GM21737 (cell line): Measurements from ENCODE around the gene GSTO2.

Experiments
- ATAC-seq: cut with Tn5 transposase; IDR thresholded peaks from one replicate; pipeline ENCODE4 v1.9.1; 2021; ENCODE audit warnings: mild to moderate bottlenecking, moderate library complexity; ENCODE audit not compliant: unreplicated experiment

The GSTO2 gene

DNA sequence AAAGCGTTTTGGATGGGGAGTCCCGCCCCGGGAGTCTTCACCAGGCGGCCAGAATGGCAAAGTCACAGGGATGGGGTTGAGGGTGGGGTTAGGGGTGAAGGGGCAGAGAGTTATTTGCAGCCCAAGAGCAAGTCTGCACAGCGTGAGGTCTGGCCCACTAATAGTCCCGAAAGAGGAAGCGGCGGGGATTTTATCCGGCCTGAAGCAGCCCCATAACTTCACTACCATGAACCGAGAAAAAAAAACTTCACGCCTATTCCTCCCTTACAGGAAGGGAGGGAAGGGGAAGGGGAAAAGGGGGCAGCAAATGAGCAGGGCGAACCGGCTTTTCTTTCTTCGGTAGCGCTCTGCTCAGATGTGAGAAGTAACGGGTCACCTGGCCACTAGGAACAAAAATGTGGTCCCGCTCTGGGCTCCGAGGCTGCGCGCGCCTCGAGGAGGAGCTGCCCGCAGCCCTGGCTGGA lies 68.6 kb downstream of the GSTO2 start:
- peak; percentile 34 for ATAC-seq

GRCh38 chr10:104337985-104338735 lies 69.2 kb downstream of the GSTO2 start, which contains the start of gene ITPRIP:
TSS of gene ITPRIP (minus strand) at chr10:104338465. CDS start at chr10:104316051, 22,414 bp downstream.
- ATAC-seq: peak; percentile 60

- no peak for ATAC-seq
Measured at GRCh38 chr10:104339469-104340110, 70.6 kb downstream of the GSTO2 start.

DNA sequence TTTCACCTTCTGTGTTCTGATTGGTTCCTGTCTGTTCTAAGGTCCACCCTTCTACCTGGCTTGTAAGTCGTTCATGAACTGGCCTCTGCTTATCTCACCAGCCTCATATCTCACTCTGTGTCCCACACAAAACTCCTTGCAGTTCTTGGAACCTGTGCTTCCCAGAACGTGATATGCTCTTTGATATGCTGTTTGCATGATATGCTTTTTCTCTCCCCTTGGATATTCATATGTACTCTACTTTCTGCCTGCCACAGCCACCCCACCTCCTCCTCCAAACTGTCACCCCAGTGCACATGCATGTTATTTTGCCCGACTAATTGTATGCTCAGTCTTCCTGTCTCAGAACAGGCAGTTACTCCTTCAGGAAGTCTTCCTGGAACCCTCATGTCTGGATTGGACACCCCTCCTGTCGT lies 71.1 kb downstream of the GSTO2 start:
- no peak for ATAC-seq

- ATAC-seq: no peak
Measured at GRCh38 chr10:104340641-104341040, 71.7 kb downstream of the GSTO2 start.

GRCh38 chr10:104342941-104343411 lies 74.0 kb downstream of the GSTO2 start:
- no peak for ATAC-seq

- ATAC-seq: no peak
Measured at GRCh38 chr10:104344219-104344618, 75.2 kb downstream of the GSTO2 start.

- ATAC-seq: no peak
Measured at GRCh38 chr10:104345515-104345914, 76.5 kb downstream of the GSTO2 start.

DNA sequence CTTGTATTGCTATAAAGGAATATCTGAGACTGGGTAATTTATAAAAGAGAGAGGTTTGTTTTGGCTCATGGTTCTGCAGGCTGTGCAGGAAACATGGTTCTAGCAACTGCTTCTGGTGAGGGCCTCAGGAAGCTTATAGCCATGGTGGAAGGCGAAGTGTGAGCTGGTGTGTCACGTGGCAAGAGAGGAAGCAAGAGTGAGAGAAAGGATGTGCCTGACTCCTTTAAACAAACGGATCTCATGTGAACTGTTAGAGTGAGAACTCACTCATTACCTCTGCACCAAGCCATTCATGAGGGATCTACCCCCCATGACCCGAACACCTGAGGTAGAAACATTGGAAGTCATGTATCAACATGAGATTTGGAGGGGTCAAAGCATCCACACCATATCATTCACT lies 77.0 kb downstream of the GSTO2 start:
- no peak for ATAC-seq

- no peak for ATAC-seq
Measured at GRCh38 chr10:104347295-104348045, 78.5 kb downstream of the GSTO2 start.

DNA sequence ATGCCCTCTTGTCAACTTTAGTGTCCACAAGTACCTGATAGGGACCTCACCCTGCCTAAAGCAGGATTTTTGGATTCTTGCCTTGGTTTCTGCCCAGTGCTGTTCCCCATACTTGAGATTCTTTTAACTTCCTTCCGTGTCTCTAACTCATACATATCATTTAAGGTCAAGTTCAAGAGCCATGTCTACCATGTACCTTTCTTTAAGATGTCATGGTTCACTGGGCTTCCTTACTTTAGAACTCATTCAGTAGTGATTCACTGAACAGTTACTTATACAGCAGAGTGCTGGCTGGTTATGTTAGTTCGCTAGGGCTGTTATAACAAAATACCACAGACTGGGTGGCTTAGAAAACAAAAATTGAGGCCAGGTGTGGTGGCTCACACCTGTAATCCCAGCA lies 79.6 kb downstream of the GSTO2 start:
- no peak for ATAC-seq

DNA sequence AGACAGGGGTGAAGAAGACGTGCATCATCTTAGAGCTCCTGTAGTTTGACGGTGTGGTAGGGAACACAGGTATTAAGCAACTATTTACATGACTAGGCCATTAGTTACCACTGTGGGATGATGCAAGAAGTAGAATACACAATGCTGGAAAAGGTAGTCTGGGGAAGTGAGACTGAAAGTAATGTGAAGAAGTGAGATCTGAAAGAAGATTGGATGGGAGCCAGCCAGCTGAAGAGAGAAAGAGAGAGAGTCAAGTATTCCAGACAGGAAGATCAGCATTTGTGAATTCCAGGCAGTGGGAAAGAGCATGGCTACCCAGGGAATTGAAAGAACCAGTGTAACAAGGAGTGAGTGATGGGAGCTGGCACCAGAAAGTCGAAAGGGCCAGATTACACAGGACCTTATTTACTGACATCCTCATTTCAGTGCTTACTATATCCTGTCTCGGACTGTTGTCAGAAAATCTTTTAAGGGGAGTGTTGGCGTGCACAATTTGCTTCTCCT lies 80.7 kb downstream of the GSTO2 start:
- peak; percentile 48 for ATAC-seq

- ATAC-seq: peak; percentile 46
Measured at GRCh38 chr10:104350127-104350635, 81.2 kb downstream of the GSTO2 start.

DNA sequence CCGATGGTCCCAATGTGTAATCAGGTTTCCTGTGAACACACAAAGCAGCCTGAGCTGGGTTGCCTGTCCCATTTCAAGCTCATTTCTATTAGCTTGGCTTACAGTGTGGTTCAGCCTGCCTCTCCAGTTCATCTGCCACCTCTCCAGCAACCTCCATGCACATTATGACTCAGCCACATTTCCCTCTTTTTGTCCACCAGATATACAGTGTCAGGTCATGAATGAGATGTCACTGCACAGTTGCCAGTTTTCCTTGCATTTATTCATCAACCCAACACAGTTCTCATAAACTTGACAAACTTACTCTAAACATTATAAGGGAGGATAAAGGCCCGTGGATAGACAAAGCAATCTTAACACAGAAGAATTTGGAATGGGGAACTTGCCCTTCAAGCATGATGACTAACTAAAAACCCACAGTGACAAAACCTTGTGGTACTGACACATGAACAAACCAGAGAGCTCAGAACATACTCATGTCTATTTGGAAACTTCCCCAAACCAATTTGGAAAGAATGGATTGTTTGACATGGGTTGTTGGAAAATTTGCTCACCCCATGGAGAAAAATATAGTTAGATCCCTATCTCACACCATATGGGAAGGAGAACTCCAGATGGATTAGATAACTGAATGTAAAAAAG lies 82.2 kb downstream of the GSTO2 start:
- no peak for ATAC-seq

- ATAC-seq: no peak
Measured at GRCh38 chr10:104351919-104352318, 82.9 kb downstream of the GSTO2 start.

GRCh38 chr10:104353325-104354048 lies 84.5 kb downstream of the GSTO2 start, which contains the start of gene CFAP58:
TSS of gene CFAP58 (plus strand) at chr10:104353833. CDS start at chr10:104353898, 65 bp downstream.
- ATAC-seq: peak; percentile 56
